Stimulated activated CD8-positive, alpha-beta memory T cell treated with anti-CD3 and anti-CD28 coated beads, Interleukin-4, amount 100 ng/mL, for 24 hours (primary cell): ENCODE measurements around the gene RSPH10B2.
"Not testable (repeated sequence)": the region's sequence is repeated elsewhere in the genome, so short reads cannot be mapped to it uniquely, and the experiment has no call there.

Experiments
- DNase-seq: peaks from one replicate; pipeline ENCODE4 v3.0.0-alpha.2; 2020; ENCODE audit warnings: low read depth

The RSPH10B2 gene

GRCh38 chr7:6842278-6842921 is 88.5 kb downstream of the RSPH10B2 start:
- DNase-seq, result not testable (repeated sequence)

GRCh38 chr7:6843092-6843491 is 89.2 kb downstream of the RSPH10B2 start:
- not testable (repeated sequence) for DNase-seq

- DNase-seq, result not testable (repeated sequence)
These were observed 89.8 kb downstream of the RSPH10B2 start for GRCh38 chr7:6843654-6844053.

DNA sequence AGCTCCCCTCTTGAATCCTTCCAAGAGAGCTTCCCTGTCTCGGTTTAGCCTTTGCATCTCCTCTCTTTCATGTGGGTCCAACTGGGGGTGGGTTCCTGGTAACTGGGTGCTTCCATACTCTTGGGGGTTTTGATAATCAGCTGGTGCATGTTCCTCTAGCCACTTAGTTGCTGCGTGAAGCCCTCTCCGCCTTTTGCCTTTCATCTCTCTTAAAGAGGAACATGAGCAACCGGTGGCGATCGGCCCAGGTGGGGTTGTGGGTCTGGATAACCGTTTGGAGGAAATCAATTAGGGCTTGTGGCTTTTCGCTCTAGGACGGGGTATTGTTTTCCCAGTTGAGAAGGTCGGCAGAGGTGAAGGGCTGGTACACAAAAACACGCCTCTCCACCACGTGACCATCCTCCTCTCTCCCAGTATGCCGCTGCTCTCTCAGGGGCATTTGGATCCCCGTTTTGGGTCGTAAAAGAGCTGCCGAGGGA is 92.1 kb downstream of the RSPH10B2 start:
- DNase-seq, result not testable (repeated sequence)

GRCh38 chr7:6847751-6848150 is 93.8 kb downstream of the RSPH10B2 start:
- DNase-seq, result not testable (repeated sequence)
